ENCODE measurements around the gene EIF4G2.

EIF4G2 gene

DNA sequence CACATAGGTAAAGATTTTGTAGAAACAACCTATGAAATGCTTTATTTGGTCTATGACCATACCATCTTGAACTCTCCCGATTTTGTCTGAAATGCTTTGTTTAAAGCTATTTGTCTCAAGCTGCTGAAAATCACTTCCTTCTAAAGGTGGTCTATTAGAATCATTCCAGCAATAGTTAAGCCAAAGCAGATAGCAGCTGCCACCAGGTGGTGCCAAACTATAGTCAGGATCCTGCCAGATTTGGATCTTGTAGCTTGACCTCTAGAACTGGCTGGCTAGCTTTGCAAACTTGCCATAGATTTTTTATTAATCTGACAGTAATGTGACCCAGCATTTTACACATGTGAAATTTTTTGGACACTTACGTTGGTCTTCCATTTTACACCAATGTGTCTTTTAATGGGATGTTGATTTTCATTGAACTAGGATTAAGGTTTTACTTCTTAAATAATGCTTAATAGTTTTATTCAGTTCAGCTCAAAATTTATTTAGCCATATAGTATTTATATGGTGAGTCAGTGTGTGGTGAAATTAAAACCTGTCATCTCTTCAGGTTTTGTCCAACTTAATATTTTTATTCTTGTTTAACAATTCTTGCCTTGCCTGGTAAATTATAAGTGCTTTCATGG lies 38.0 kb downstream of the EIF4G2 start:
- DNase-seq: no peak

DNA sequence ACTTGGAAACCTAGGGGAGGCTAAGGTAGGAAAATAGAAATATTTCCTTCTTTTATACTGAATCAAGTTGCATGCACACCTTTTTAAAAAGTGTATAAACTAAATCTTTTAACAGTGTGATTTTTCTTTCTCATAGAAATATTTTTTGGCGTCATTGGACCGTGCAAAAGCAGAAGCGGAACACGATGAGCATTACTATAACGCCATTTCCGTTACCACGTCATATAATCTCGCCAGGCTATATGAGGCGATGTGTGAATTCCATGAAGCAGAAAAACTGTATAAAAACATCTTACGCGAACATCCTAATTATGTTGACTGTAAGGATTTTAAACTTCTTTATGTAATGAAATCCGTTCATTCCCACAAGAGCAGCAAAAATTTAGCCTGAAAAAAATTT lies 44.3 kb downstream of the EIF4G2 start:
- no peak for DNase-seq

DNA sequence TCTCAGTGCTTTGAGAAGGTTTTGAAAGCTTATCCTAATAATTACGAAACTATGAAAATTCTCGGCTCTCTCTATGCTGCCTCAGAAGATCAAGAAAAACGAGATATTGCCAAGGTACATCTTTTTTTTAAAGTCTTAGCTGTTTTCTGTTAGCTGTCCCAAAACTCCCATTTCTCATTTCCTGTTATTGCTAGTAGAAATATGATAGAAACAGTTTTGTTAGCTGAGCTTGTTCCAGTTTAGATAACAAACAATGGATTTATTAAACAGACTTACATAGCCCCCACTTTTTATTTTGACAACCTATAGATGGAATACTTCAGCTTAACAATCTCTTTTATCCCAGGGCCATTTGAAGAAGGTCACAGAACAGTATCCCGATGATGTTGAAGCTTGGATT lies 45.0 kb downstream of the EIF4G2 start:
- DNase-seq: no peak

DNA sequence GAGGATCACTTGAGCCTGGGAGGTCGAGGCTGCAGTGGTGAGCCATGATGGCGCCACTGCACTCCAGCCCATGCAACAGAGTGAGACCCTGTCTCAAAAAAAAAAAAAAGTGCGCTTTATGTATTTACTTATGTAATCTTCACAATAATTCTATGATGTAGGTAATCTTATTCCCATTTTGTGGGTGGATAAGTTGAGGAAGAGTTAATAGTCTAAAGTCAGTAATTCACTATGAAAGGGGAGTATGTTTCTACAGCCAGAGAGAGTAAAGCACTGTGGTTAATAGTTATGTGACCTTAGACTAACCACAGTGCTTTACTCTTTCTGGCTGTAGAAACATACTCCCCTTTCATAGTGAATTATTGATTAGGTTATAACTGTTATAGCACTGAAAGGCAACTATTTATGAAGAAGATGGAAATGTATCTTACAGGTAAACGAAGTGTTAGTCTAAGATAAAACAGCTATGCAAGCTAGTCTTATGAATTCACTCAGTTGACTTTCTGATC lies 45.8 kb downstream of the EIF4G2 start:
- no peak for DNase-seq

DNA sequence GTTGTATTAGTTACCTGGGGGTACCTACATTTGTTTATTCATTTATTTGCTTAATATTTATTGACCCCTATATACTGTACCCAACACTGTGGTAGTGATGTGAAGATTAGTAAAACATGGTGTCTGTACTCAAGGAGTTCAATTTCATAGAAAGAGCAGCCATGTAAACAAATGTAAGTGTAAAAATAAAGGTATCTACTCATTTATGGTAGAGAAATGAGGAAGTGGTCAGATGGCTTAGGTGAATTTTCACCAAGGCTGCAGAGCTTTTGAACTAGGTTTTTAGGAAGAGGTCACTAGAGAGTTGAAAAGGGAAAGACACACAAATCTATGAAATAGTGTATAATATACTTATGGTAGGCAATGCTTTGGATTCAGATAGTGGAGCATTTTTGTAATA lies 46.5 kb downstream of the EIF4G2 start:
- no peak for DNase-seq

DNA sequence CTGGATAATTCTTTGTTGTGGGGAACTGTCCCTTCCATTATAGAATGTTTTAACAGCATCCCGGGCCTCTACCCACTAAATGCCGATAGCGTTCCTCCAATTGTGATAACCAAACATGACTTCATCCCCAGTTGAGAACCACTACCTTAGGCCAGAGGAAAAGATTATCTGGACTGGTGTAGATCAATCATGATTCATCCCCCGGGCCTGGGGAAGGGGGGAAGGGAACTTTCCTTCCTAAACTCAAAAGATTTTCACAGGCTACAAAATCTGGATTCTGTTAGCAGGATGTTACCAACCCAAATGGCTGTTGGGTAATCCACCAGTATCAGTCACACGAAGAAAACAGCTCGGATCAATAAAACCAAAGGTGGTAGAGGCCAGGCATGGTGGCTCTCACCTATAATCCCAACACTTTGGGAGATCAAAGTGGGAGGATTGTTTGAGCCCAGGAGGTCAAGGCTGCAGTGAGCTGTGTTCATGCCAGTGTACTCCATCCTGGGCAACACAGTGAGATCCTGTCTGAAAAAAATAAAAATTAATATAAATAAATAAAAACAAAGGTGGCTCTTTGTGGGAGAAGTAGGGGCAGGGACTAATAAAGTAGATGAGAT lies 47.5 kb downstream of the EIF4G2 start:
- DNase-seq: no peak

DNA sequence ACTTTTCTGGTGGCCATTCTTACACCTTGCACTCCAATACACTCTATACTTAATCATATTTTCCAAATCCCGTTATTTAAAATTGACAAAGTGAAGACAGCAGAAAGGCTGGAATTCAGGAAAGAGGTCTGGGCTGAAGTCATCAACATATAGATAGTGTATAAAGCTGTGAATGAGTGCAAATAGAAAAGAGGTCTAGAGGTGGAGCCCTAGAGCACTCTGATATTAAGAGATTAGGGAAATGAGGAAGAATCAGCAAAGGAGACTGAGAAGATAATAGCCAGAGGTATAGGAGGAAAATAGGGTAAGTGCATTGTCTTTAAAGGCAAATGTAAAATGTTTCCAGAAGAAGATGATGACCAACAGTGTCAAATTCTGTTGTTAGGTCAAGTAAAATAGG lies 49.8 kb downstream of the EIF4G2 start:
- DNase-seq: no peak

DNA sequence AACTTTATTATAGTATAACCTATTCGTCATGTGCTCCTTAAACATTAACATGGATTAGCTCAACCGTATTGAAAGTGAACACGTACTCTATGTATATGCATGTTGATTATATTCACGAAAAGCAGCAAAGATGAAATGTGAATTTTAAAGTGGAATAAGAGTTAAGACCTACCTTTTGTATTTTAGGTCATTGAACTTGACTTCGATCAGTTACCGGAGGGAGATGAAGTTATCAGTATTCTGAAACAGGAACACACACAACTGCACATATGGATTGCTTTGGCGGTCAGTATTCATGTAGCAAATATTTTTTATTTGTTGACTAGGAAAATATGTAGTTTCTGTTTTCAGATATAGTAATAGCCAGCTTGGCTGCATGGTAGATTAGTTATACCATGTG lies 56.2 kb downstream of the EIF4G2 start:
- no peak for DNase-seq

DNA sequence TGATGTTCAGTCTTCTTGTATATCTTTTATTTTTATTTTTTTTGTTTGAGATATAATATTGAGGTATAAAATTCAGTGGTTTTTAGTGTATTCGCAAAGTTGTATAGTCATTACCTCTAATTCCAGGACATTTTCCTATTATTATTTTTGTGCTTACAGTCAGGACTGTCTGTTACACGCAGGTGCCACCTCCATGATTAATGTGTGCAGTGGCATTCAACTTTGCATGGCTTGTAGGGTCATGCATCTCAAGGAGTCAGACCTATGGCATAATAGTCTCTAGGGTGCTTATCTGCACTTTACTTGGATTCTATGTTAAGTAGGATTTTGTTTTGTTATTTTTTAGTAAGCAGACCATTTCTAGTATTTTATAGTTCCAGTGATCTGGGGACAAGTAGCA lies 56.7 kb downstream of the EIF4G2 start:
- DNase-seq: no peak

DNA sequence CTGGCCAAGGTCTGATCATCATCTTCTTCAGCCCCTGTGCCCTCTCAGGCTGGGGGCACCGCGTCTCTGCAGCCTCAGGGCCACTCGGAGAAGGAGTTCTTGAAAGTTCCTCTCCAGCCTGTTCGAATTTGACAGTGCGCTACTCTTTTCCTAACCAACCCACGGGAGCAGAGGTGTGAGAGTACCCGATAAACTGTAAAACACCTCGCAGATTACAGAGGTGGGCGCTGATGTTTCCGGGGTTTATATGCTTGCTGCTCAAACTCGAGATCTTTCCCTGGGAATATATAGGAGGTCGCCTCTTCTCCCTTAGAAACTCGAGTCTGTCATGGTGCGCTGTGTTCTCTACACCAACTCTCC lies 57.2 kb downstream of the EIF4G2 start:
- no peak for DNase-seq

DNA sequence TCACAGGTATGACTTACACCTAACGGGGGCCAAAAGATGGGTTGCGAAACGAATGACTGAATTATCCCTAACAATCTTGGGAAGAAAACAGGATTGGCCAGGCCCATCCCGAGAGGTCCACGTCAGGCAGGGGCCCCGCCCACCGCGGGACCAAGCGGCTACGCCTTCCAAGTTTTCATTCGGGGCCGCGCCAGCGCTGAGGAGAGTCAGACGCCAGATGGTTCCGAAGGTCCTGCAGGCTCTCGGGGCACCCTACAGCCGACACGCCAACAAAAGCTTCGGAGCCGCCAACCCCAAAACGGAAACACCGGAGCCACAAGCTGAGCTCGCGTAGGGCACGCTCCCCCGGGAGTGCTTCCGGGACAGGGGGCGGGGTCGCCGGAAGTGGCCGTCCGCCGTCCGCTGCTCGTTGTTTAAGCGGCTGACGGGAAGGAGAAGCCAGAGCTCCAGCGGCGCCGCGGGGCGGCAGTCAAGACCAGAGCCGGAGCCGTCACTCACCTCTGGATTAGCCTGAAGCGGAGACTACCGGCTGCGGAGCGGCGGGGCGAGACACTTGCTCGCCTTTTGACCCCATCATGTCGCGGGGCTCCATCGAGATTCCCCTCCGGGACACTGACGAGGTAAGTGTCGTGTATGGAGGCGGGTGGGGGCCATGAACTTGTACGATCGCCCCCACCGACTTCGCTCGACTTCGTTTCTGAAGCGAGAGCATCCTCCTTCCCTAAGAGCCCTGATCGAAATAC lies 57.7 kb downstream of the EIF4G2 start, which contains the start of gene CTR9:
TSS of gene CTR9 (plus strand) at position 409 of the 743 bp plus-strand sequence. CDS start at position 576, 167 bp downstream.
- peak; percentile 99 for DNase-seq

DNA sequence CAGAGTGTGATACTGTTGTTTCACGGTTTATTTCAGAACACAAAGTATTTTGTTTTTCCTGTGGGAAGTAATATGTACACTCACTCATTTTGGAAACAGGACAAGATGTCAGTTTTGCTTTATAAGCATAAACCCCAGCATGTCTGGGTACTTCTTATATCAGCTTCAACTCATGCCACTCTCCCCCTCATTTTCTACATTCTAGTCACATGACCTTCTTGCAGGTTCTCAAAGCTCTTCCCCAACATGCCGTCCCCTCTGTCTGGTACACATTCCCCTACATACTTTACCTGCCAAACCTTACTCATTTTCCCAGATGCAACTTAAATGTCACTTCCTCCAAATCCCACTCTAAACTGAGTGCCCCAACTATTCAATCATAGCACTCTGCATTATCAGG lies 59.2 kb downstream of the EIF4G2 start:
- no peak for DNase-seq

DNA sequence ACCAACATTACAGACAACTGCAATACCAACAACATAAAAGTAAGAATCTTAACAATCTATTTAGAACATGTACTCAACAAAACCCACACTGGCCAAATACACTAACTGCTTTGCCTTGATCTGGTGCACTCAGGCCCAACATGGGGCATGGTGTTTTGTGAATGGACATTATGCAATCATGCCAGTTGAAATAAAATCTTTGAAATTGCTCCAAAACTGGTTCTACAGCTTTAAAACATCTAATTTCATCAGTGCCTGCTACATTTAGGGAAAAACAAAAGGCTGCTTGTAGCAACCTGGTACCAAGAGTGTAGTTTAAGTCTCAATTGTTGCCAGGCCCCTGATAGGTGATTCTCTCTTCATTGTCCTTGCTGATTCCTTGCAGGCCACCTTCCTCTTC lies 61.0 kb downstream of the EIF4G2 start:
- DNase-seq: no peak
